Transverse colon (tissue), 4 donors: Measurements from ENCODE around the gene CTTN. TPM values are rescaled to one million over a fixed set of nuclear protein-coding genes. Genes with fewer than 3 reads are reported as not detected.

Experiments
- DNase-seq: peaks from one replicate; pipeline ENCODE4 v3.0.0-alpha.2; 2019
- H3K27ac ChIP-seq, 4 donors: fragments of 200-600 bp; sonication (generic); 2 replicates each; pipeline ENCODE4 v1.5.1; 2016 to 2018; ENCODE audit warnings: inconsistent platforms in 4 of 4
- H3K27me3 ChIP-seq: fragments of 200-600 bp; sonication (generic); 2 replicates; pipeline ENCODE4 v1.5.1; 2017; ENCODE audit warnings: inconsistent platforms
- H3K36me3 ChIP-seq, 4 donors: fragments of 200-600 bp; sonication (generic); 2 replicates each; pipeline ENCODE4 v1.5.1; 2017 to 2019; ENCODE audit warnings: inconsistent platforms in 4 of 4
- H3K4me1 ChIP-seq, 4 donors: fragments of 200-600 bp; sonication (generic); 2 replicates each; pipeline ENCODE4 v1.5.1; 2017 to 2020; ENCODE audit warnings: inconsistent platforms in 4 of 4
- H3K4me3 ChIP-seq, 4 donors: fragments of 200-600 bp; sonication (generic); 1 replicate in 1 of 4; 2 replicates in 3 of 4; pipeline versions ENCODE4 v1.5.1 to v1.6.1; 2017 to 2019; ENCODE audit warnings: inconsistent platforms in 4 of 4
- H3K9me3 ChIP-seq, 2 donors: fragments of 200-600 bp; sonication (generic); 2 replicates each; pipeline ENCODE4 v1.5.1; 2017 to 2019; ENCODE audit warnings: inconsistent platforms in 2 of 2
- EP300 ChIP-seq: sonication (generic); formaldehyde crosslinking; IDR thresholded peaks from one replicate; pipeline ENCODE4 v1.6.1; 2017; ENCODE audit warnings: antibody characterized with exemption, low read depth
- POLR2A ChIP-seq: fragments of 450-650 bp; IDR thresholded peaks from one replicate; pipeline ENCODE4 v1.6.1; 2016; ENCODE audit warnings: antibody characterized with exemption, mild to moderate bottlenecking, moderate library complexity
- POLR2AphosphoS5 ChIP-seq, 3 donors: sonication (generic); formaldehyde crosslinking; IDR thresholded peaks; one replicate each; pipeline ENCODE4 v1.6.1; 2016; ENCODE audit warnings: antibody characterized with exemption in 3 of 3
- WGBS, 2 donors: methylation state at CpG; one replicate each; pipeline ENCODE4 v1.1.5; 2018; ENCODE audit warnings: low coverage in 1 of 2; 5-methylcytosine and 5-hydroxymethylcytosine counted together
- in situ Hi-C, 4 donors: fragments of 200-750 bp; cut with MboI; loops; one replicate each; pipeline versions ENCODE4 v1.15.0 to v1.15.1; 2017; ENCODE audit warnings: low sequenced_read_pairs in 3 of 4, low pct_ligation_motif_present in 1 of 4, low pct_unique_long_range_greater_than_20kb in 1 of 4
- intact Hi-C: fragments of 100-400 bp; cut with DNase I; formaldehyde crosslinking; loops from one replicate; pipeline ENCODE4 v1.15.1; 2023; ENCODE audit warnings: low total_unique reads
- total RNA-seq, 4 donors: library from RNA; depleted of rRNA; stranded (reverse); fragments of >200 nt; gene quantifications; one replicate each; pipeline ENCODE4 v1.1.0, GENCODE V29; 2016
- TF ChIP-seq, protein P1 (sequence below), 5 experiments: fragments of 200-600 bp in 3 of 5; fragments of 450-650 bp in 2 of 5; sonication (generic) in 3 of 5; IDR thresholded peaks; 1 replicate in 2 of 5; 2 replicates in 3 of 5; pipeline ENCODE4 v1.5.1; 2016 to 2017; ENCODE audit warnings: antibody characterized with exemption in 5 of 5, inconsistent platforms in 3 of 5, mild to moderate bottlenecking in 2 of 5, moderate library complexity in 1 of 5

CTTN gene
- total RNA-seq, 4 donors from 2014 or later = 203 to 449 (median 365) TPM

DNA sequence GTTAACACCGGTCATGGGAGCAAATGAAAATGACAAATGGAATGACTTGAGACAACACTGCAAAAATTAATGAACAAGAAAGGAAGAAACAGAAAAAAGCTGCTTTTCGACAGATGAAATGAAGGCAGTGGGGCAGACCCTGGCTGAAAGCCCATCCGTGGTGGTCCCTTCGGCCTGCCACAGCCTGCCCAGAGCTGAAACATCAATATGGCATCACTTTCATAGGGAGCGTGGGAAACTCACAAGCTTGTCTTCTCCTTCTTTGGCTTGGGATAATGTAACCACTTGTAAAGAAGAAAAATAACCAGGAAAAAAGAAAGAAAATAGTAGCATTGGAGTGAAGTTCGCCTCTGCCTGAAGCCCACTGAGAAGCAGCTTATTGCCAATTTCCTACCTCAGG lies 78.8 kb downstream of the CTTN start:
- DNase-seq = no peak
- 89 to 94% methylated on average over 4 to 6 of the region's 6 CpGs for WGBS, 2 donors
- Histone ChIP-seq H3K36me3 (no peaks in the 10 kb centered on the region), H3K9me3 (no peaks in the 10 kb centered on the region), H3K27ac (no peak overlapping the region), H3K4me1 (no peaks in the 10 kb centered on the region), H3K4me3 (no peak overlapping the region), H3K27me3 (no peaks in the 10 kb centered on the region)
- TF ChIP-seq POLR2AphosphoS5 (IDR thresholded peaks at IDR 0.05) (no peak), POLR2A (no peak), EP300 (no peak)
- TF ChIP-seq, protein P1, sequence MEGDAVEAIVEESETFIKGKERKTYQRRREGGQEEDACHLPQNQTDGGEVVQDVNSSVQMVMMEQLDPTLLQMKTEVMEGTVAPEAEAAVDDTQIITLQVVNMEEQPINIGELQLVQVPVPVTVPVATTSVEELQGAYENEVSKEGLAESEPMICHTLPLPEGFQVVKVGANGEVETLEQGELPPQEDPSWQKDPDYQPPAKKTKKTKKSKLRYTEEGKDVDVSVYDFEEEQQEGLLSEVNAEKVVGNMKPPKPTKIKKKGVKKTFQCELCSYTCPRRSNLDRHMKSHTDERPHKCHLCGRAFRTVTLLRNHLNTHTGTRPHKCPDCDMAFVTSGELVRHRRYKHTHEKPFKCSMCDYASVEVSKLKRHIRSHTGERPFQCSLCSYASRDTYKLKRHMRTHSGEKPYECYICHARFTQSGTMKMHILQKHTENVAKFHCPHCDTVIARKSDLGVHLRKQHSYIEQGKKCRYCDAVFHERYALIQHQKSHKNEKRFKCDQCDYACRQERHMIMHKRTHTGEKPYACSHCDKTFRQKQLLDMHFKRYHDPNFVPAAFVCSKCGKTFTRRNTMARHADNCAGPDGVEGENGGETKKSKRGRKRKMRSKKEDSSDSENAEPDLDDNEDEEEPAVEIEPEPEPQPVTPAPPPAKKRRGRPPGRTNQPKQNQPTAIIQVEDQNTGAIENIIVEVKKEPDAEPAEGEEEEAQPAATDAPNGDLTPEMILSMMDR (IDR thresholded peaks at IDR 0.05) = no peak
- in situ Hi-C loops = no loop called here
- intact Hi-C loops = no loop called here

DNA sequence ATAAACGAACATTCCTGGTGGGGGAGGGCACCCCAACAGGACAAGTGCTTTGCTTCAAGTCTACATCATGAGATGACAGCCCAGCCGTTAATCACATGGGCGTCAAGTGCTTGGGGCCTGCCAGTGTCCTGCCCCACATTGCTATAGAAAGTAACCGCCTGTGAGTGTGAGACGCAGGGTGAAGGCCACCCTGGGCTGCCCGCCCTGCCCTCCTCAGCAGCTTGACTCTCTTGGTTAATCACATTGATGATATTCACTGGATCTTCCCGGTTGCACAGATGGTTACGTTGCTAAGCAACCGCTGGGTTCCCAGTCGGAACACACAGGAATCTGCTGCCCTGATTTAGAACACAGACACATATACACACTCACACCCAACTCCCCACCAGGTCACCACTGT lies 79.3 kb downstream of the CTTN start:
- no peaks in the 10 kb centered on the region for H3K27me3 ChIP-seq
- no peak for DNase-seq
- H3K27ac ChIP-seq = no peak overlapping the region
- peaks cover 0 to under 1% (median 0%) of the 10 kb centered on the region in 4 donors for H3K4me1 ChIP-seq
- no peak for TF ChIP-seq POLR2A
- in situ Hi-C loops (no loop called here), intact Hi-C loops (no loop called here)
- no peak overlapping the region for H3K4me3 ChIP-seq
- 53 to 71% methylated on average over 3 to 10 of the region's 10 CpGs for WGBS, 2 donors
- no peaks in the 10 kb centered on the region for H3K36me3 ChIP-seq
- H3K9me3 ChIP-seq = no peaks in the 10 kb centered on the region

DNA sequence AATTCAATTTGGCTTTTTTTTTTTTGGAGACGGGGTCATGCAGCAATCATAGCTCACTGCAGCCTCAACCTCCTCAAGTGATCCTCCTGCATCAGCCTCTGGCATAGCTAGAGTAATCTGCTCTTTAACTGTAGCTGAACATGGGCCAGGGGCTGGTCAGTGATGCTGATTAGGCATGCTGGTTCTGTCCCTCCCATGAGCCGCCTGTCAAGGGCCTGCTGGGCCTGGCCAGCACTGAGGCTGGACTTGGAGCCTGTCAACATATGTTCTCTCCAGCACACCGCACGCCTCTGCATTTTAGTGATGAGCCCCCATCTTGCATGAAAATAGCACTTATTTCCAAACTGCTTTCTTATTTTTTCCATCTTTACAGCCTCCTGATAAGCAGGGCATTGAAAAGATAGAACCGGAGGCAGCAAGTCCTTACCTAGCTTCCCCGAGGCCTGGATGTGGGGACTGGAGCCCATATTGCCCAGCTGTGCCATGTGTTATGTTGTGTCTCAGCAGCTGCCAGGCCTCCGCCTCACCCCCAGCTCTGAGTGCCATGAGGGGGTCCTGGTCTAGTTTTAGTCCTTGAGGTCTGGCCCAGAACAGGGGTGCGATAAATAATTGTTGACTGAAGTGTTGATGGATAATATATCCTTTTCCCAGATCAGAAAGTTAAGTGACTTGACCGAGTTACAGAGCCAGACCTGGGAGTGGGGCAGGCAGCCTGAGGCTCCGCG lies 80.0 kb downstream of the CTTN start:
- Histone ChIP-seq H3K9me3 (no peaks in the 10 kb centered on the region), H3K4me3 (no peak overlapping the region), H3K36me3 (no peaks in the 10 kb centered on the region), H3K27me3 (no peaks in the 10 kb centered on the region), H3K4me1 (peaks cover 0 to 3% (median 0%) of the 10 kb centered on the region in 4 donors), H3K27ac (no peak overlapping the region)
- in situ Hi-C loops (no loop called here), intact Hi-C loops (no loop called here)
- no peak for DNase-seq
- TF ChIP-seq POLR2A = no peak
- no peak for TF ChIP-seq POLR2AphosphoS5 (IDR thresholded peaks at IDR 0.05)
- TF ChIP-seq, protein P1 (IDR thresholded peaks at IDR 0.05) = no peak
- no peak for TF ChIP-seq EP300
- WGBS, 2 donors = 84 to 88% methylated on average over 2 to 11 of the region's 11 CpGs

DNA sequence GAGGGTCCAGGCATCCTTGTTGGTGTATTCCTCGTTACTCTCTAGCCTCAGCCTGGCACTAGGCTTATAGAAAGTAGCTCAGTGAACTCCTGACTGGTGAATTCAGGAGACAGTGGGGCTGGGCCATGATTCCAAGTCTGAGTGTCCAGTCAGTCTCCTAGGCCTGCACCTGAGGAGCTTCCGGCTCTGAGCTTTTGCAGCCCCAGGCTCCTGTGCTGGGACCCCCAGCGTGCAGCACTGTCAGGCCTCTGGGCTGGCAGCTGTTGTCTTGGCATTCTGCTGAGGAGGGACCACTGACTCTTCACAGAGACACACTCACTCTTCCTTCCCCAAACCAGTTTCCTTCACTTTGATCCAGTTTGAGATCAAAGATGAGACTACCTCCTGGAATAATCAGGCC lies 82.4 kb downstream of the CTTN start:
- no peak overlapping the region for H3K27ac ChIP-seq
- in situ Hi-C loops = no loop called here
- no peaks in the 10 kb centered on the region for H3K36me3 ChIP-seq
- H3K27me3 ChIP-seq = no peaks in the 10 kb centered on the region
- no peak overlapping the region for H3K4me3 ChIP-seq
- TF ChIP-seq, protein P1 (IDR thresholded peaks at IDR 0.05) = no peak
- TF ChIP-seq POLR2AphosphoS5 (IDR thresholded peaks at IDR 0.05) = no peak
- TF ChIP-seq EP300 = no peak
- TF ChIP-seq POLR2A = no peak
- H3K4me1 ChIP-seq = peaks cover 0 to 3% (median 0%) of the 10 kb centered on the region in 4 donors
- intact Hi-C loops = no loop called here
- no peak for DNase-seq
- 94% methylated on average over 3 of the region's 3 CpGs; no CpG with 5 or more reads in 1 of the 2 donors for WGBS, 2 donors
- no peaks in the 10 kb centered on the region for H3K9me3 ChIP-seq
